ENCODE data around the gene TARM1.
"Not testable (repeated sequence)": the region's sequence is repeated elsewhere in the genome, so short reads cannot be mapped to it uniquely, and the experiment has no call there.

The TARM1 gene

DNA sequence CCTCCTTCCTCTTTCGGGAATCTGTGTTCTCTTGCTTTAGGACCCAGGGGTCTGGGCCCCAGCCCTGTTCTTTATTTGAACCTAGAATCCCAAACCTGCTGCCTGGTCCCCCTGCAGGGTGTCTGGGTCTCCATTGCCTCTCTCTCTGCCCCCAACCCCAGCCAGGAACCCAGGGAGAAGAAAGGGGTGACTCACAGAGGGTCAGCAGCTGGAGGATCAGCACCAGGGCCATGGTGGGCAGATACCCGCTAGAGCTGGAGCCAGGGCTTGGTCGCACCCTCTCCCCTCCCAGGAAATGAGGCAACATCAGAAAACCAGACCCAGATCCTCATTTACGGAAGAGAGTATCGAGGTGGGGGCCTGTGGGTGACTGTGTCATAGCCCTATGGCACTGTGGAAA, 19.4 kb upstream of the TARM1 start, which contains the start of gene OSCAR:
TSS of gene OSCAR (minus strand) at position 243 of the 400 bp plus-strand sequence. CDS start at position 232, 11 bp downstream.
- Histone ChIP-seq H4K20me1 (ENCODE audit: low read depth, low read length) (no peaks in the 10 kb centered on the region), H3K79me2 (ENCODE audit: insufficient read depth, low read length) (peaks cover 11% of the 10 kb centered on the region), H3K9me3 (ENCODE audit: insufficient read depth, low read length) (no peaks in the 10 kb centered on the region), H3K4me2 (ENCODE audit: low read depth, low read length, poor library complexity, severe bottlenecking) (no peak within 1 kb of the TSS), H3F3A (ENCODE audit: insufficient read depth) (no peaks in the 10 kb centered on the region), H2AFZ (ENCODE audit: low read depth, low read length, severe bottlenecking) (no peak within 1 kb of the TSS), H3K27me3 (ENCODE audit: low read length) (no peaks in the 10 kb centered on the region), H3K9me2 (replicated peaks; ENCODE audit: insufficient read depth, low read length) (no peaks in the 10 kb centered on the region), H3K9ac (ENCODE audit: low read length) (no peak within 1 kb of the TSS), H3K4me3 (ENCODE audit: insufficient read depth, low read length, poor library complexity, severe bottlenecking) (no peak within 1 kb of the TSS), H3K27ac (ENCODE audit: low read depth, low read length) (no peak within 1 kb of the TSS), H3K36me3 (ENCODE audit: low read length) (no peaks in the 10 kb centered on the region)
- TF ChIP-seq, protein P1, sequence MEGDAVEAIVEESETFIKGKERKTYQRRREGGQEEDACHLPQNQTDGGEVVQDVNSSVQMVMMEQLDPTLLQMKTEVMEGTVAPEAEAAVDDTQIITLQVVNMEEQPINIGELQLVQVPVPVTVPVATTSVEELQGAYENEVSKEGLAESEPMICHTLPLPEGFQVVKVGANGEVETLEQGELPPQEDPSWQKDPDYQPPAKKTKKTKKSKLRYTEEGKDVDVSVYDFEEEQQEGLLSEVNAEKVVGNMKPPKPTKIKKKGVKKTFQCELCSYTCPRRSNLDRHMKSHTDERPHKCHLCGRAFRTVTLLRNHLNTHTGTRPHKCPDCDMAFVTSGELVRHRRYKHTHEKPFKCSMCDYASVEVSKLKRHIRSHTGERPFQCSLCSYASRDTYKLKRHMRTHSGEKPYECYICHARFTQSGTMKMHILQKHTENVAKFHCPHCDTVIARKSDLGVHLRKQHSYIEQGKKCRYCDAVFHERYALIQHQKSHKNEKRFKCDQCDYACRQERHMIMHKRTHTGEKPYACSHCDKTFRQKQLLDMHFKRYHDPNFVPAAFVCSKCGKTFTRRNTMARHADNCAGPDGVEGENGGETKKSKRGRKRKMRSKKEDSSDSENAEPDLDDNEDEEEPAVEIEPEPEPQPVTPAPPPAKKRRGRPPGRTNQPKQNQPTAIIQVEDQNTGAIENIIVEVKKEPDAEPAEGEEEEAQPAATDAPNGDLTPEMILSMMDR (IDR thresholded peaks at IDR 0.05; ENCODE audit: insufficient read depth, low read length, poor library complexity, severe bottlenecking): no peak
- no peak for TF ChIP-seq EZH2phosphoT487 (conservative IDR thresholded peaks at IDR 0.05; ENCODE audit: low read length)

DNA sequence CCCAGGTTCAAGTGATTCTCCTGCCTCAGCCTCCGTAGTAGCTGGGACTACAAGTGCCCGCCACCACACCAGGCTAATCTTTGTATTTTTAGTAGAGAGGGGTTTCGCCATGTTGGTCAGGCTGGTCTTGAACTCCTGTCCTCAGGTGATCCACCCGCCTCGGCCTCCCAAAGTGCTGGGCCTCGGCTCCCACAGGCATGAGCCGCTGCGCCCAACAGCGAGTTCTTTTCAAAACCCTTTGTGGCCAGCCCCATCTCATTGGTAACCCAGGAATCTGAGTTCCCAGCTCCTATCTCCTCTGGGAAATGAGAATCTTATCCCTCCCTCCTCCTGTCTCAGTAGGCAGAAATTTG, 18.7 kb upstream of the TARM1 start:
- H3K9ac ChIP-seq (ENCODE audit: low read length); H3K27ac ChIP-seq (ENCODE audit: low read depth, low read length); H3K9me3 ChIP-seq (ENCODE audit: insufficient read depth, low read length); H2AFZ ChIP-seq (ENCODE audit: low read depth, low read length, severe bottlenecking); H3K4me3 ChIP-seq (ENCODE audit: insufficient read depth, low read length, poor library complexity, severe bottlenecking); H3K9me2 ChIP-seq (replicated peaks; ENCODE audit: insufficient read depth, low read length); H3K36me3 ChIP-seq (ENCODE audit: low read length); H3K27me3 ChIP-seq (ENCODE audit: low read length); H3K4me2 ChIP-seq (ENCODE audit: low read depth, low read length, poor library complexity, severe bottlenecking); H4K20me1 ChIP-seq (ENCODE audit: low read depth, low read length); H3F3A ChIP-seq (ENCODE audit: insufficient read depth): not testable (repeated sequence)
- H3K79me2 ChIP-seq (ENCODE audit: insufficient read depth, low read length): peaks cover 11% of the 10 kb centered on the region

DNA sequence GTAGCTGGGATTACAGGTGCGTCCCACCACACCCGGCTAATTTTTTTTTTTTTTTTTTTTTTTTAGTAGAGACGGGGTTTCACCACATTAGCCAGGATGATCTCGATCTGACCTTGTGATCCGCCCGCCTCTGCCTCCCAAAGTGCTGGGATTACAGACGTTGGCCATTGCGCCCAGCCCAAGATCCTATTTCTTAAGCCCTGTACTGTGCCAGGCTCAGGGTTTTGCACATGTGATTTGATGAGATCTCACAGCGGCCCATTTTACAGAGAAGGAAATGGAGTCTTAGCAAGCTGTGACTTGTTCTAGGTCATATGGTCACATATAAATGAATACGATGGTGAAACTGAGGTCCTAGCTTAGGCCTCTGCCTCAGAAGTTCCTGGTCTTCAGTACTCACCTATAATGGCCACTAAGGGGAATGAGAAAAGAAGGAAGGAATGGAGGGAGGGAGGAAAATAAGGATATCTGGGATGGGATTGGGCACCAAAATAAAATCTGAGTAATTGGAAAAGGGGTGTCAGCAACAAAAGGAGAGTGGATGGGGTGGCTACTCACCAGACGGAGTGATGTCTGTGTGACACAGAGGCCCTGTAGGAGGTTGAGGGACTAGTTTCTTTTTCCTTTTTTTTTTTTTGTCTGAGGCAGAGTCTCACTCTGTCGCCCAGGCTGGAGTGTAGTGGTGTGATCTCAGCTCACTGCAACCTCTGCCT, 18.2 kb upstream of the TARM1 start:
- no peak overlapping the region for H2AFZ ChIP-seq (ENCODE audit: low read depth, low read length, severe bottlenecking)
- H3K9me2 ChIP-seq (replicated peaks; ENCODE audit: insufficient read depth, low read length): no peaks in the 10 kb centered on the region
- no peaks in the 10 kb centered on the region for H3K27me3 ChIP-seq (ENCODE audit: low read length)
- no peak overlapping the region for H3K4me3 ChIP-seq (ENCODE audit: insufficient read depth, low read length, poor library complexity, severe bottlenecking)
- no peaks in the 10 kb centered on the region for H4K20me1 ChIP-seq (ENCODE audit: low read depth, low read length)
- no peaks in the 10 kb centered on the region for H3K36me3 ChIP-seq (ENCODE audit: low read length)
- no peak overlapping the region for H3K27ac ChIP-seq (ENCODE audit: low read depth, low read length)
- H3F3A ChIP-seq (ENCODE audit: insufficient read depth): no peaks in the 10 kb centered on the region
- no peak for TF ChIP-seq EZH2phosphoT487 (conservative IDR thresholded peaks at IDR 0.05; ENCODE audit: low read length)
- TF ChIP-seq, protein P1 (IDR thresholded peaks at IDR 0.05; ENCODE audit: insufficient read depth, low read length, poor library complexity, severe bottlenecking): no peak
- peaks cover 11% of the 10 kb centered on the region for H3K79me2 ChIP-seq (ENCODE audit: insufficient read depth, low read length)
- no peaks in the 10 kb centered on the region for H3K9me3 ChIP-seq (ENCODE audit: insufficient read depth, low read length)
- no peak overlapping the region for H3K9ac ChIP-seq (ENCODE audit: low read length)
- no peak overlapping the region for H3K4me2 ChIP-seq (ENCODE audit: low read depth, low read length, poor library complexity, severe bottlenecking)

GRCh38 chr19:54096617-54097106, 15.5 kb upstream of the TARM1 start:
- Histone ChIP-seq H3K36me3 (ENCODE audit: low read length) (no peaks in the 10 kb centered on the region), H2AFZ (ENCODE audit: low read depth, low read length, severe bottlenecking) (peak overlapping the region; percentile 64), H3K9me3 (ENCODE audit: insufficient read depth, low read length) (no peaks in the 10 kb centered on the region), H3K4me3 (ENCODE audit: insufficient read depth, low read length, poor library complexity, severe bottlenecking) (no peak overlapping the region), H3K27me3 (ENCODE audit: low read length) (no peaks in the 10 kb centered on the region), H3K9me2 (replicated peaks; ENCODE audit: insufficient read depth, low read length) (no peaks in the 10 kb centered on the region), H3K4me2 (ENCODE audit: low read depth, low read length, poor library complexity, severe bottlenecking) (peak overlapping the region; percentile 20), H3K9ac (ENCODE audit: low read length) (no peak overlapping the region), H4K20me1 (ENCODE audit: low read depth, low read length) (no peaks in the 10 kb centered on the region), H3F3A (ENCODE audit: insufficient read depth) (no peaks in the 10 kb centered on the region), H3K27ac (ENCODE audit: low read depth, low read length) (no peak overlapping the region), H3K79me2 (ENCODE audit: insufficient read depth, low read length) (no peaks in the 10 kb centered on the region)
- TF ChIP-seq EZH2phosphoT487 (conservative IDR thresholded peaks at IDR 0.05; ENCODE audit: low read length): no peak
- TF ChIP-seq, protein P1 (IDR thresholded peaks at IDR 0.05; ENCODE audit: insufficient read depth, low read length, poor library complexity, severe bottlenecking): peak; percentile 13

DNA sequence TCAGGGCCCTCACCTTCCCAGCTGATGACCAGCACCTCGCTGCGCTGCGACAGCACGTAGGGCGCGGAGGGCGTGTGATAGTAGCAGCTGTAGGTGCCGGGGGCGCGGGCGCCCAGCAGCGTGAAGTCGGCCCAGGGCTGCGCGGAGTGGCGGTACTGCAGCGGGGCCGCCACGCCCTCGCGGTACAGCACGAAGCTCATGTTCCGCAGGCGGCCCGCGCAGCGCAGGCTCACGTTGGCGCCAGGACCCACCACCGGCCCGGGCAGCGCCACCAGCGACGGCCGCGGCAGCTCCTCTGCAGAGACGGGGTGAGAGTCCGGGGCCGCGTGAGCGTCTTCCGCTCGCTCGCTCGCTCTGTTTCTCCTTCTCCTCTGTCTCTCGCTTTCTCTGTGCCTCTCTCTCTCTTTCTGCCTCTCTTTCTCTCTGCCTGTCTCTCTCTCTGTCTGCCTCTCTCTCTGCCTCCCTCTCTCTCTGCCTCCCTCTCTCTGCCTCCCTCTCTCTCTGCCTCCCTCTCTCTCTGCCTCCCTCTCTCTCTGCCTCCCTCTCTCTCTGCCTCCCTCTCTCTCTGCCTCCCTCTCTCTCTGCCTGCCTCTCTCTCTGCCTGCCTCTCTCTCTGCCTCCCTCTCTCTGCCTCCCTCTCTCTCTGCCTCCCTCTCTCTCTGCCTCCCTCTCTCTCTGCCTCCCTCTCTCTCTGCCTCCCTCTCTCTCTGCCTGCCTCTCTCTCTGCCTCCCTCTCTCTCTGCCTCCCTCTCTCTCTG, 14.9 kb upstream of the TARM1 start:
- not testable (repeated sequence) for H3K9ac ChIP-seq (ENCODE audit: low read length); H3K9me2 ChIP-seq (replicated peaks; ENCODE audit: insufficient read depth, low read length); H3K4me2 ChIP-seq (ENCODE audit: low read depth, low read length, poor library complexity, severe bottlenecking); H3K27me3 ChIP-seq (ENCODE audit: low read length); H4K20me1 ChIP-seq (ENCODE audit: low read depth, low read length); H3K36me3 ChIP-seq (ENCODE audit: low read length); H3K79me2 ChIP-seq (ENCODE audit: insufficient read depth, low read length); H3K27ac ChIP-seq (ENCODE audit: low read depth, low read length); H2AFZ ChIP-seq (ENCODE audit: low read depth, low read length, severe bottlenecking); H3F3A ChIP-seq (ENCODE audit: insufficient read depth); H3K4me3 ChIP-seq (ENCODE audit: insufficient read depth, low read length, poor library complexity, severe bottlenecking); H3K9me3 ChIP-seq (ENCODE audit: insufficient read depth, low read length)

Data from SU-DHL-6 (cell line).